8988T (cell line): ENCODE measurements around the gene CCDC91.
"Not testable (repeated sequence)": the region's sequence is repeated elsewhere in the genome, so short reads cannot be mapped to it uniquely, and the experiment has no call there.

Source experiments
- DNase-seq: peaks from one replicate; pipeline ENCODE4 v3.0.0; 2011

The CCDC91 gene

DNA sequence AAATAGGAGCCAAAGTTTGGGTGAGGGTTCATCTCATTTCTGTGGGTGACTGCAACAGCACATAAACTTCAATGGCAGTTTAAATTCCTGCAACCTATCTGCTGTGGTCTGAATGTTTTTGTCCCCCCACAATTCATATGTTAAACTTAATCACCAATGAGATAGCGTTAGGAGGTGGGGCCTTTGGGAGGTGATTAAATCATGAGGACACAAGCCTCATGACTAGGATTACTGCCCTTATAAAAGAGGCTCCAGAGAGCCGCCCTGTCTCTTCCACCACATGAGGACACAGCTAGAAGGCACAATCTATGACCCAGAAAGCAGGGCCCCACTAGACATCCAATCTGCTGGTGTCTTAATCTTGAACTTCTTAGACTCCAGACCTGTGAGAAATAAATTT, 3.8 kb upstream of the CCDC91 start:
- no peak for DNase-seq

DNA sequence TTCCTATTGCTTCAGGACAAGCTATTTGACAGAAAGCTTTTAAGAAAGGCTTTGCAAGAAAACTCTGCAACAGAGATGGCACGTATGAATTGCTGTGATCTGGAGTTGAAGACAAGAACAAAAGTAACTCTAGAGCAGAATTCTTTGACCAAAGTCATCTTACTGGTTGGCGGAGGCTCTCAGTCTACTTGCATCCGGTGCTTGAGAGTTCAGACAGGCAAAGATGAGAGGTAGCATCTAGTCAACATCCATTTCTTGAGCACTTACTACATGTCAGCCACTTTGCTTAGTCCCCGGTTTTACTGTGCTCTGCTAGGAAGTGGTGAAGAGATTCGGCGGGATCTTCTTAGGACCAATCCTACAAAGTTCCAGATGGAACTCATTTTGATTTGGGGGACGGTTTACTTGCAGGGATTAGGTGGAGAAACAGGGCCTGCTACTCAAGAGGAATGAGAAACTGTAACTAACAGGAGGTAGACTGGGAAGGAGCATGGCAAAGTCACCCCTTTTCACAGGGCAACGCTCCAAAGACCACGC, 404 bp upstream of the CCDC91 start:
- DNase-seq: no peak

DNA sequence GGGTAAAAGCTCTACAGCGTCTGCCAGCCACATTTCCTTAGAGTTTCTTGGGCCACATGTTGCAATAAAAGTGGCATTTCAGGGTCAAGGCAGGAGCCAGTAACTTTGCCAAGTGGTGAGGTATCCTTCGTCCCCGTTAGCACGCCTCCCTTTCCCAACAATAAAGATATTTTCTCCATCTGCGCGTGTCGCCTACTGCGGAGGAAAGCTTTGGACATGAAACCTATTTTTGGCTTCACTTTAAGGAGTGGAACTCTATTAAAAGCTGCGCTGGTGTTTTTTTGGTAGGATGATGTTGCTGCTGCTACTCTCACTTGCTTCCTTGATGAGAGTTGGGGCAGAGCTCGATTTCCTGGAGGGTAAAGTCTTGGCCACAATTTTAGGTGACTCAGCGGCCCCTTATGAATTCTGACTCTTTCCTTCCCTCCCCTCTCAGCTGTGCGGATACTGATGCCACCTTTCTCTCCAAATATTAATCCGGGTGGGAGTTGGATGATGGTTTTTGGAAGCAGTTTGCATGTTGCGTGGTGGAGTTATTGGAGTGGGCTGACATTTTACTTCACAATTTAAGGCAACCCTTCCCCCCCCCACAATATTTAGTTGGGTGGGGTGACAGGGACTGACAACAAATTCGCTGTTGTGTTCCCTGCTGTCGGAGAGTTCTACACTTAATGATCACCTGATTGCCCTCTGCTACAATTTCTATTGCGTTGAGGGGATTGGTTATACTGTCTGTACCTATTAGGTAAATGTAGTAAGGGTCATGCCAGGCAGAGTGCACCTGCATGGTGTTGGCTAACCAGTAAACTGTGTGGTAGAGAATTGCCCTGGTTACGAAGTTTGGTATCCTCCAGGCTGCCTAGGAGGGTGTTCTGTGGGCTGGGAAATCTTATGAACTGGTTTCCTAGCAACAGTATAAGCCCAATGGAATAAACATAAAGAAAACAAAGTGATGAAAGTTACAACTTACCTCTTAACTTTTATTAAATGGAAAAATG, 1.1 kb downstream of the CCDC91 start:
- DNase-seq: no peak

DNA sequence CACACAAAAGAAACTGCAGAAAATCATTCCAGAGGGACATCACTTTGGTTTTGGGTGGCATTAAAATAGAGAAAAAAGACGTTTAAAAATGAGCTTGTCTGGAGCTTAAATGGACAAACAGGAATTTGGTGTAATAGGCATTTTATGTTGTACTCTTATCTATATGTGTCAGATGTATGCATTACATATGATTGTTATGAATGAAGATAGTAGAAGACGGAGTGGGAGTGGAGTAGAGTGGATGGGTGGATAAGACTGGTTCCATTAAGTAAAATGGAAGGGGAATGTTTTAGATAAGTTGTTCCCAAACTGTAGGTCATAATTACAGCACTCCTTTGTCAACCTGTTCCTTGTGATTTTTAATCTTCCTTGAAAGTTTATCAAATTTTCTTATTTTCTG, 1.9 kb downstream of the CCDC91 start:
- DNase-seq: no peak

DNA sequence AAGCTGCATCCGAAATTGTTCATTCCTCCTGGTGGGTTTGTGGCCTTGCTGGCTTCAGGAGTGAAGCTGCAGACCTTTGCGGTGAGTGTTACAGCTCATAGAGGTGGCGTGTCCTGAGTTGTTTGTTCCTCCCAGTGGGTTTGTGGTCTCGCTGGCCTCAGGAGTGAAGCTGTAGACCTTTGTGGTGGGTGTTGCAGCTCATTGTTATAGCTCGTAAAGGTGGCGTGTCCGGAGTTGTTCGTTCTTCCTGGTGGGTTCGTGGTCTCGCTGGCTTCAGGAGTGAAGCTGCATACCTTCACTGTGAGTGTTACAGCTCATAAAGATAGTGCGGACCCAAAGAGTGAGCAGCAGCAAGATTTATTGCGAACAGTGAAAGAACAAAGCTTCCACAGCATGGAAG, 4.4 kb downstream of the CCDC91 start:
- DNase-seq: not testable (repeated sequence)

DNA sequence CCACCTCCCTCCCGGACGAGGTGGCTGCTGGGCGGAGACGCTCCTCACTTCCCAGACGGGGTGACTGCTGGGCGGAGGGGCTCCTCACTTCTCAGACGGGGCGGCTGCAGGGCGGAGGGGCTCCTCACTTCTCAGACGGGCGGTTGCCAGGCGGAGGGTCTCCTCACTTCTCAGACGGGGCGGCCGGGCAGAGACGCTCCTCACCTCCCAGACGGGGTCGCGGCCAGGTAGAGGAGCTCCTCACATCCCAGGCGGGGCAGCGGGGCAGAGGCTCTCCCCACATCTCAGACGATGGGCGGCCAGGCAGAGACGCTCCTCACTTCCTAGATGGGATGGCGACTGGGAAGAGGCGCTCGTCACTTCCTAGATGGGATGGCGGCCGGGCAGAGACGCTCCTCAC, 10.9 kb downstream of the CCDC91 start:
- DNase-seq: not testable (repeated sequence)

DNA sequence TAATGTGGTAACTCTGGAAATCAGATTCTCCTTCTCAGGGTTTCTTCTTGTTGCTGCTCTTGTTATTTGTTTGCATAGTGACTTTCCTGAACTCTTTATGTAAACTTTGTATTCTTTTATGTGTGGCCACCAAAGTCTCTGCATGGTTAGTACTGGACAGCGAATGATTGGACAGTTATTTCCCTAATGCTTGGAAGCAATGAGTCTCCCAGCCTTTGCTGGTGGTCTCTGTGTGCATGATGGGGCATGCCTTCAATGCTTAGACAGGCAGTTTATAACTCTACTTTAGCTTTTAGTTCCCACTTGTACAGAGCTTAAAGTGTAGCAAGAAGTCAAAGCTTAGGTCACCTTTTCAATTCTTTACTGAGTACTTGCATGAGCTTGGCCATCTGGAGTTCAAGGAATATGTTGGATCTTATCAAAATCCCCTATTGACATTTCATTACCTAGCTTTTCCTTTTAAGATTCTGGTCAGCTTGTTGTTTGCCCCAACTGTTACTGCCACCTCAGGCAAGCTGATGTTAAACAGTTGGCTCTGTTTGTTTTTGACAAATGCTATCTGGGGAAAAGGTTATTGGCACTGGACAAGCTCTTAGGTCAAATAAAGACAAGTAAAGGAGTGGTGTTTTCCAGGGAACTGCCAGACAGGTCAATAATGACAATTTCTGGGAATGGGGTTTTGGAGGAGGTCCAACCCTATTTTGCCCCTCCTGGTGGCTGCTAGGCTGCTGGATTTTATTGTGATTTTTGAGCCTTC, 12.3 kb downstream of the CCDC91 start:
- DNase-seq: no peak

DNA sequence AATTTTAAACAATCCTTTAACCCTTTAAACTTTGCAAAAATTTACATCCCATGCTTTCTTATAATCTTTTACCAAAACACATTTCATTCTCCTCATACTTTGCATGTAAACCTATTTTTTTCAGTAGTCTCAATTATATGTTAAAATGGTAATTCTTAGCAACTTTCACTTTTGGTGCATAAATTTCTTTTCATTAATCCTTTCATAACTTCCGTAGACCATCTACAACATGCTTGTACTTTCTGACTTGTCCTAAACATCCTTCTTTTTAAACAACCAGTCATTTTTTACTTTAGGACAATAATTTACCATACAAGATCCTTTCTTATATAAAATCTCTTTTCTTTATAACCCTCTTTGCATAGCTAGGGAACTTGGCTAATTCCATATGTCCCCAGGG, 19.5 kb downstream of the CCDC91 start:
- no peak for DNase-seq

DNA sequence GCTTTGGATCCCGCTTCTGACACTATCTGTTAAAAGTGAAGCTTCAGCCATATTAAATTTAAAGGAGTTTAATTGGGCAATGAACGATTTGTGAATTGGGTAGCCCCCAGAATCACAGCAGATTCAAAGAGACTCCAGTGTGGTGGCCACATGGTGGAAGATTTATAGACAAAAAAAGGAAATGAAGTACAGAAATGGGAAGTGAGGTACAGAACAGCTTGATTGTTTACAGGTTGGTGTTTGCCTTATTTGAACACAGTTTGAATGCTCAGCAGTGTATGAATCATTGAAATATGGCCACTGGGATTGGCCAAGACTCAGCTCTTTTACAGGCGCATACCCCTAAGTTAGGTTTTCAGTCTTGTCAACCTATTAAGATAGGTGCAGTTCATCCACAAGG, 21.9 kb downstream of the CCDC91 start:
- DNase-seq: no peak

DNA sequence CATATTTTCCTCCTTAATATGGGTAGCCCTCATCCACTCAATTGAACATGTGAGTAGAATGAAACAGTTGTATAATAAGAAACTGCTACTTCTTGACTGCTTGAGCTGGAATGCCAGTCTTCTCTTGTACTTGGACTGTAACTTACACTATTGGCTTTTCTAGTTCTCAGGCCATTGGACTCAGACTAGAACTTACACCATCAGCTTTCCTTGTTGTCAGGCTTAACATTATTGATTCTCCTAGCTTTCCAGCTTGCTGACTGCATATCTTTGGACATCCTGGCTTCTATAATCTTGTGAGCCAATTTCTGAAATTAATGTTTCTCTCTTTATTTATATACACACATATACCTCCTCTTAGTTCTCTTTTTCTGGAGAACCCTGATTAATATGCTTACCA, 24.8 kb downstream of the CCDC91 start:
- DNase-seq: no peak

DNA sequence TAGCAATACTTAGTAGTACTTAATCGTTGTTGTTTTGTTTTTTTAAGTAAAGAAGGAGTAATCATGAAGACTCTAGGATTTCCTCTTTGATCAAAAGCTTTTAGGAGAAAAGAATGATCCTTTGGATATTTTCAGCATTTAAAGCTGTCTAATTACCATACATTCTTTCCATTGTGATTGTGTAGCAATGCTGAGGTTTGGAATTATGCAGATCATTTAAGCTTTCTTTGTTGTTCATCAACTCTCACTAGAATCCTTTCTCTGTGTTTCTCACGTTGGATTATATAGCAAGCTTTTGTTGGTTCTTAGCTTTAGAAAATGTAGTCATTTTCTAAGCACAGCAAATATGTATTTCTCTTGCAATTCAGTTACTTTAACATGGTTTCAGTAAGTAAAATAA, 25.8 kb downstream of the CCDC91 start:
- DNase-seq: no peak

DNA sequence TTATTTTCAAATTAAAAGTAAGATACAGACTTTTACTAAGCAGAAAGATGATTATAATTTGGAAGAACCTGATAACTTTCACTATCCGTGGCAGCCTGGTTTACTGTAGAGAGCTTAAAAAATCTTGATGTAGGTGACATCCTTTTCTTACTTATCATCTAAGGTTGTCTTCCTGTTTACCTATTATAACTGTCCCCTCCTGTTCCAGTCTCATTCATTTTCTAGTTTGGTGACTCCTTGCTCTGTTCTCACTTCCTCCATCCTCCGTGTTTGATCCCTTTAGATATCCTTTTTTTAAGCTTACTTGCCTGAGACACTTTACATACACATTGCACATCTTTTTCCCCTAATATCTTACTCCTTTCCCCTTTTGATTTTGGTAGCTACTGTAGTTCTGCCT, 27.5 kb downstream of the CCDC91 start:
- no peak for DNase-seq

DNA sequence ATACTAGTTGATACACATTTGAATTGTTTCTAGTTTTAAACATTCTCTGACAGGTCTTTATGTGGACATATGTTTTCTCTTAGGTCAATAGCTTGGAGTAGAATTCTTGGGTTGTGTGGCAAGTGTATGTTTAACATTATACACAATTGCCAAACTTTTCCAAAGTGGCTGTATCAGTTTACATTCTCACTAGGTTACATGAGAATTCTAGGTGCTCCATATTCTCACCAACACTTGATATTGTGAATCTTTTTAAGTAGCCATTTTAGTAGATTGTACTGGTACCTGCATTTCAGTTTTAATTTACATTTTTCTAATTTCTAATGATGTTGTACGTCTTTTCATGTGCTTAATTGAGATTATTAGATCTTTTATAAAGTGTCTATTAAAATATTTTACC, 28.6 kb downstream of the CCDC91 start:
- no peak for DNase-seq

DNA sequence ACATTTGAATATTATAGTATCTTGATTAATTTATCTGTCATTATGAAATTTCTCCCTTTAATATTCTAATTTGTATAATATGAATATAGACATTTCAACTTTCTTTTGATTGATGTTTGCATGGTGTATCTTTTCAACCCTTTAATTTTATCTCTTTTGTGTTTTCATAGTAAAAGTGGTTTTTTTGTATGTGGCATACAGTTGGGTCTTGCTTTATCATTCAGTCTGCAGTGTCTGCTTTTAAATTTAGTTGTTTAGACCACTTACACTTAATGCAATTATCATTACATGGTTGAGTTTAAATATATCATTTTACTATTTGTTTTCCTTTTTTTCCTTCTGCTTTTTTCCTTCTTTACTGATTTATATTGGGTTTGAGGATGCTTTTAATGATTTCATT, 29.6 kb downstream of the CCDC91 start:
- no peak for DNase-seq

DNA sequence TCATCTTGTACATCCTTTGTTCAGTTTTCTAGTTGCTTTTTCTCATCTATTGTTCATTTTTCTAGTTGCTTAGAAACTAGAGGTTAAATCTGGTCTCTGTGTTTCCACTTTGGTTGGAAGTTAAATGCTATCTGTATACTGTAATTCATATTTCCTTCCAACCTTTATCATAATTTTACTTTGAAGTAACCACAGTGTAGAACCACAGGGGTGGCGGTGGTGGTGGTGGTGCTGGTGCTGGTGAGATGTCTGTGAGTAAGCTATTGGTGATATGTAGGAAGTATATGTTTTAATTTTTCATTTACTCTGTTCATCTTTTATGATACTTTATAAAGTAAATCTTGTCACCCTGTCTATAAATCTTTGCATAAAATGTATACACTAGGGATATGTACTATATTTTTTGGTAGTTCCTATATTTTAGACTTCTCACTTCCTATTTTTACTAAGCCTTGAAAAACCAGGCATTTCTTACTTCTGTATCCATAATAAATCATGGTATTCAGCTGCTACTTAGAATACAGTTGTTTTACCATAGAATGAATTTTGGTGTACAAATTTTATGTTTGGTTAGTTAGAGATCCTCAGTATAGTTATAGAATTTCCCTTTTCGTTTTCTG, 31.9 kb downstream of the CCDC91 start:
- DNase-seq: no peak

DNA sequence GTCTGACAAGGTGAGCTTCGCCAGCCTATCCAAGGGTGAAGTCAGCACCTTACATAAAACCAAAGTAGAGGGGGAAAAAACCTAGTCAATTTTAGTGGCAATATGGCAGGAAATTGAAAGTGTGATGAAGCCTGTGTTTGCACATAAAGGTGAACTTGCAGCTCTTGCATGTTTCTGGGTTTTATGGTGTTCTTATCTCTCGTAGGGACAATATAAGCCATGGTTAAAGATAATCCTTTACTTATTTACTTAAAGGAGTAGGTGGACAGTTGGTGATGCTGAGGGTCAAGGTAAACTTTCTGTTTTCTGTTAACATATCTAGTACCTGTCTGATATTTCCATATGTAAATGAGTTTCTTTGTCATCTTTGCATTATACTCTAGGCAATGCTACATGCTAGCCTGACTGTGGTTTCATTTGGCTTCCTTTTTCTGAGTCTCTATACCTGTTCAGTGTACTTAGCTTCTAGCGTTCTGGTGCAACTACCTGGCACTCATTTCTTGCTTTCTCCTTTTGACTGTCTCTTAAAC, 32.8 kb downstream of the CCDC91 start:
- DNase-seq: no peak

DNA sequence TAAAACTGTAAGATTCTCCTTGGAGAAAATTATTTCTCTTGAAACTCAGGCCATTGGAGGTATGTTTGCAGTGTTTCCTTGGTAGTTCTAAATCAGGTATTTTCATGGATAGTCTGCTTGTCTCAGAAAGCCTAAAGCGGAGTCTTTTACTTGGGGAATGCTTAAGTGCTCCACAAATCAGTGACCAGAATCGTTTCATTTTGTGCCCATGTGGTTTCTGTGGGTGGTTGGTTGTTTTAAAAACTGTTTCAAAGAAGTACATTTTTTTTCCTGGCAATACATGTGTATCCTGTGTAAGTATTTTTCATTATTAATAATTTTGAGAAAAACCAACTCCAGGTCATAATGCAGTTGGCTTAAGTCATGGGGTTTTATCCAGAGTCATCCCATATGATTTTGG, 33.6 kb downstream of the CCDC91 start:
- DNase-seq: no peak

DNA sequence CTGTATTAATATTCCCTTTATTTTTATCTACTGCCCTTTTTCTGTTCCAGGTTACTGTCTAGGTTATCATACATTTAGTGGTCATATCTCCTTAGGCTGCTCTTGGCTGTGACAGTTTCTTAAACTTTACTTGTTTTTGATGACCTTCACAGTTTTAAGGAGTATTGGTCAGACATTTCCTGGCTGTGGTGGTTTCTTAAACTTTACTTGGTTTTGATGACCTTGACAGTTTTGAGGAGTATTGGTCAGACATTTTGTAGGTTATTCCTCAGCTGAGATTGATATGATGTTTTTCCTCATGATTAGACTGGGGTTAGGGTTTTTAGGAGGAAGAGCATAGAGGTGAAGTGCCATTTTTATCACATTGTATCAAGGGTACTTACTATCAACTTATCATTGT, 36.4 kb downstream of the CCDC91 start:
- no peak for DNase-seq

DNA sequence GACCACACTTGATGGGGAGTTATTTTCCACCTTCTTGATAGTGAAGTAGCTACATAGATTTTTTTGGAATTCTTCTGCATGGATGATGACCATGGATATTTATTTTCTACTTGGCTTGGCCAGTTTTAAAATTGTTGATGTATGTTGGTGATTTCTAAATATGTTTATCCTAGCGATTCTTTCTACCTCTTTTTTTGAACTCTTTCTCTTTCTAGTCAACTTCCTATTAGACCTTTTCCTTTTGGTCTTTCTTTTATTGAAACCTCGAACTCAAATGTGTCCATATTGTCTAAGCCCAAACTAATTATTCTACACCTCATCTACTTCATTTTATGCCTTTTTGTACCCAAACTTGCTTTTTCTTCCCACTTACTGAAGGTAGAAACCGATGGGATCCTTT, 37.0 kb downstream of the CCDC91 start:
- no peak for DNase-seq

DNA sequence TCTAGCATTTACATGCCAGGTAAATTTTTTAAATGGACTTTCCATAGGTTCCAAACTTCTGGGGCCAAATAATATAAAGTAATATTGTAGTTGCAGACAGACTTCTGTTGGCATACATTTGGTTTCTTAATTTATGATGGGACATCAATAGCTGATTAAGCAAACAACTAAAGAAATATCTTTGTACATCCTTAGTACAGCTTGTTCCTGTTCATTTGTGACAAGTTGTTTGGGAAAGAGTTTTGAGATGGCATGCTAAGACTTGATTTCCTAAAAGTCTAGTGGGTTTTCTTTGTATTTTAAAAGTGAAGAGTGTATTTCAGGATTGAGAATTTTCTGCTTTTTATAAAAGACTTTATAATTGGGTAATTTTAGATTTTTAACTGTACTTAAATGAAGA, 41.0 kb downstream of the CCDC91 start:
- DNase-seq: no peak

DNA sequence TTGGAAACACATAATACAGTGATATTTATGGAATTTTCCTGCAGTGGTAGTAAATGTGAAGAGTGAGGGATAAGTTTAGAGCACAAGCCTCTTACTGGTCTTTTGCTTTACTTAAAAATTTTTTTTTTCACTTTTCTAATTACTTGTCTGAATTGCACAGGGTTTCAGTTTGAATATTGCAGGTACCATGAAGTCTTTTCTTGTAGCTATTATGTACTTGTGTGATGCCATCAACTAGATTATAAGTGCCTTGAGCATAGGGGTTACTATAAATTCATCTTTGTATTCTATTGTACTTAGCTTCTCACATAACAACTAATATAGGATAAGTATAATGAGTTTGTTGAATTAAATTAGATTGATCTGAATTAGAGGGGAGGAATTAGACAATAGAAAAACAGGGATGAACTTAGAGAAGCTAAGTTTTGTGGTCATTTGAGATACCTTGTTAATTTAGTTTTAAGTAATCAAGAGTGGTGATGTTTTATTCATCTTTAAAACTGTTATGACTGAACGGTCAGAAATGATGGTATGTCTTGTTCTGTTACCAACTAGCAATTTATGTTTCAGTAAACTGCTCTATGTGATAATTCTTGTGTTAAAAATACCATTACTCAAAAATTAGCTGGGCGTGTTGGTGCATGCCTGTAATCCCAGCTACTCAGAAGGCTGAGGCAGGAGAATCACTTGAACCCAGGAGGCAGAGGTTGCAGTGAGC, 42.1 kb downstream of the CCDC91 start:
- no peak for DNase-seq

DNA sequence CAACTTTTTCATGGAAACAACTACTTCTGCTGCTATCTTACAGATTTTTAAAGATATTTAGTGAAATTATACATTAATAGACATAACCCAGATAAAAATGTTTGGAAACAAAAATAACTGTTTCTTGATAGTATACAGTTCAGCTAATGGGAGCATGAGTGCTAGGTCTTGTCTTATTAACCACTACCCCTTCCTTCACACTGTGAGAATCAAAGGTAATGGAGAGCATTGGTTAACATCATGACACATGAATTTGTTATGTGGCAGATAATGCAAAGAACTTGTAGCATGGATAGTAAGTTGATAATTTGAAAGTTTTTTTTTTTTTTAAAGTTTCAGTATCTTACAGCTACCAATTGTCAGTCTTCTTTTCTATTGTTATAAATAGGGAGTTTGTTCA, 44.2 kb downstream of the CCDC91 start:
- no peak for DNase-seq

DNA sequence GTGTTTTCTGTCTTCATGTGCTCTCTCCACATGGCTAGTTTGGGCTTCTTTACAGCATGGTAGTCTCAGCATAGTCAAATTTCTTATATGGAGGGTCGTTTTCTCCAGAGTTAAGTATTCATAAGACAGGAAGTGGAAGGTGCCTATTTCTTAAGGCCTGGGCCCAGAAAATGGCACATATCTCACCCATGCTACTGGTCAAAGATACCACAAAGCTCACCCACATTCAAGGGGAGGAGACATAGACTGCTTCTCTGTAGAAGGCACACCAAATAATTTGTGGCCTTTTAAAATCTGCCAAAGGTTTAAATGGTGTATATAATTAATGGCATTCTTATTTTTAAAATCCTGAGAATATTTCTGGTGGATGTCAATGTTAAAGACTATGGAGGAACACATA, 44.8 kb downstream of the CCDC91 start:
- DNase-seq: no peak
